HG02852 (cell line): Measurements from ENCODE around the gene FTCD.
"Not testable (repeated sequence)": the region's sequence is repeated elsewhere in the genome, so short reads cannot be mapped to it uniquely, and the experiment has no call there.

Experiments
- ATAC-seq: cut with Tn5 transposase; IDR thresholded peaks from one replicate; pipeline ENCODE4 v1.9.1; 2021; ENCODE audit warnings: mild to moderate bottlenecking, moderate library complexity; ENCODE audit not compliant: unreplicated experiment

The FTCD gene

DNA sequence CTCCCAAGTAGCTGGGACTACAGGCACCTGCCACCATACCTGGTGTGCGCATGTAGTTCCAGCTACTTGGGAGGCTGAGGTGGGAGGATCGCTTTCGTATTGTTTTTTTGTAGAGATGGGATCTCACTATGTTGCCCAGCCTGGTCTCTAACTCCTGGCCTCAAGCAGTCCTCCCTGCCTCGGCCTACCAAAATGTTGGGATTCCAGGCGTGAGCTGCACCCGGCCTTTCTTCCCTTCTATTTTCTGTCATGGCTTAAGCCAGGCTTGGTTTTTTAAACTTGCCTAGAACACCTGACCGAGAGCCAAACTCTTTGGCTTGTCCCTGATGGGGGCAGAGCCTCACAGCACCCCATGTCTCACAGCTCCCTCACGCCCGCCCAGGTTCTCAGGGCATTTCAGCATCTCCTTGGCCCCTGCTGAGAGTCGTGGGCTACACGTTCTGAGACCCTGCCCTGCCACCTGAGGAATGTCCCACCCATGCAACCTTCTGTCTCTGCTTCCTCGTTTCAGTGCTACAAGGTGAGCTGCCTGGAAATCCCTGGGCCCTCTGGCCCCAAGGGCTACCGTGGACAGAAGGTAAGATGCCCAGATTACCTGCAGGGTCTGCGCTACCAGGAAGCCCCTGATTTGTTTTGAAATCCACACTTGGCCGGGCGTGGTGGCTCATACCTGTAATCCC lies 41.7 kb downstream of the FTCD start:
- no peak for ATAC-seq

DNA sequence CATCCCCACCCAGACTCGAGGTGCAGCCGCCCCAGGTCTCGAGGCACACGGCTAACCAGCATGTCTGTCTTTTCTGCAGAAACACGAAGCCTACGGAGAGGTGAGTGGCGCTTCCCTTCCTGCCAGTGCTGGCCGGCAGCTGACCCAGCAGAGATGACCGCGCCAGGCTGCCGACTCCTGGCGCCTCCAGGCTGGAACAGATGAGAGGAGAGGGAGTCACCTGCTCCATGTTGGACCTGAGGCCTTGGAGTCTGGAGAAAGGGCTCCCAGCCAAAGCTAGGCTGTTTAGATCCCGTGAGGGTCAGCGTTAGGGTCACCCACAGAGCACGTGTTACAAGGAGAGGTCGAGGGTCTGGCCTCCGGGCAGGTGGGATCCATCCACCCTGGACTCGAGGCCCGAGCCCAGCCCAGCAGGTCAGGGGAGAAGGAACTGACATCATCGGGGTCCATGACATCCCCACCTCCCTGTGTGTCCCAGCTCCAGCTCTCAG lies 42.6 kb downstream of the FTCD start:
- ATAC-seq: no peak

DNA sequence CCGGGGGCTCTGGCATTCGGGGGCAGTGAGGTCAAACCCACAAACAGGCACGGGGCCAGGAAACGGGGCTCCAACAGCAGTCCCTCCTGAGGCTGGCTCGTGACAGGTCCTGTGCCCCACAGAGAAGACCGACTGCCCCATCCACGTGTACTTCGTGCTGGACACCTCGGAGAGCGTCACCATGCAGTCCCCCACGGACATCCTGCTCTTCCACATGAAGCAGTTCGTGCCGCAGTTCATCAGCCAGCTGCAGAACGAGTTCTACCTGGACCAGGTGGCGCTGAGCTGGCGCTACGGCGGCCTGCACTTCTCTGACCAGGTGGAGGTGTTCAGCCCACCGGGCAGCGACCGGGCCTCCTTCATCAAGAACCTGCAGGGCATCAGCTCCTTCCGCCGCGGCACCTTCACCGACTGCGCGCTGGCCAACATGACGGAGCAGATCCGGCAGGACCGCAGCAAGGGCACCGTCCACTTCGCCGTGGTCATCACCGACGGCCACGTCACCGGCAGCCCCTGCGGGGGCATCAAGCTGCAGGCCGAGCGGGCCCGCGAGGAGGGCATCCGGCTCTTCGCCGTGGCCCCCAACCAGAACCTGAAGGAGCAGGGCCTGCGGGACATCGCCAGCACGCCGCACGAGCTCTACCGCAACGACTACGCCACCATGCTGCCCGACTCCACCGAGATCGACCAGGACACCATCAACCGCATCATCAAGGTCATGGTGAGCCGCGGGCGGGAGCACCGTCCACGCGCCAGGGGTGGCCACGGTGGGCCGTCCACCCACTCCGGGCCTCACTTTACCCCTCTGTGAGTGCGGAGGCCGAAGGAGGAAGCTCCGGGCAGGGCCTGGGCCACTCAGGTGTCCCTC lies 43.3 kb downstream of the FTCD start:
- no peak for ATAC-seq

DNA sequence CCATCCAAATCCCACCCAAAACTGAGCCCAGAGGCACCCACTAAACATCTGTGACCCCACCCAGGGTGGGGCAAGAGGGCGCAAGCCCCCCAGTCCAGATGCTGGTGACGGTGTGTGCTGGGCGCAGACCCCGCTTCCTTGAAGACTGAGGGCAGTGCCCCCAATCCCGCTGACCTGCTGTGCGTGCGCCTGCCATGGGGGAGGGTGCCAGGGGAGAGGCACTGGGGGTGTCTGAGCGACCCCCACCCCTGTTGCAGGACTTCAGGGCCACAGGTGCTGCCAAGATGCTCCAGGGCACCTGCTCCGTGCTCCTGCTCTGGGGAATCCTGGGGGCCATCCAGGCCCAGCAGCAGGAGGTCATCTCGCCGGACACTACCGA lies 44.2 kb downstream of the FTCD start:
- no peak for ATAC-seq

DNA sequence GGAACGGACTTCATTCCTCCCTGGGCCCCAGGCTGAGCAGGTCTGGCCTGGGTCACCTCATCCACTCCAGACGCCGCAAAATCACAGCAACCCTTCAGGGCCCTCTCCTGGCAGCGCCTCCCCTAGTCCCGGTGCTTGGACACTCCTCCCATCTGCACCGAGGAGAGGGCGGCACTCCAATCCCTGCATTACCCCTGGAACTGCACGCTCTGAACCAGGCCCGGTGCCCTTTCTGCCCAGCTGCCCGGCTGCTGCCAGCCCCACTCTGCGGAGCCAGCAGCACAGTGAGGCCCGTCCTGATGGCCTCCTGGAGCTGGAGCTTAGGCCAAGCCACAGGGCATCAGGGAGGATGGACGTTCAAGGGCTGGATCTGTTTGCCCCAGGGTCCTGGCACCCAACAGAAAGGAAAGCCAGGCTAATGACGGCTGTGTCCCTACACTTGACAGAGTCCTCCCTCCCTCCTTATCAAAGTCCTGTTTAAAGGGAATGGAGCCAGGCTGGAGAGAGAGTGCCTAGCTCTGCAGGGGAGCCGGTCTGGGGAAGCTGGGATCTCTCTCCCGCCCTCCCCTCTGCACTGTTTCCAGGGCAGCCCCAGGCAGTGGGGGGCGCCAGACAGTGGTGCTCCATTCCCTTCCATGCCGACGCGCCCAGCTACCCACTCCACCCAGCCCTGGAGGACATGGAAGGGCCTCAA lies 44.7 kb downstream of the FTCD start:
- ATAC-seq: no peak

DNA sequence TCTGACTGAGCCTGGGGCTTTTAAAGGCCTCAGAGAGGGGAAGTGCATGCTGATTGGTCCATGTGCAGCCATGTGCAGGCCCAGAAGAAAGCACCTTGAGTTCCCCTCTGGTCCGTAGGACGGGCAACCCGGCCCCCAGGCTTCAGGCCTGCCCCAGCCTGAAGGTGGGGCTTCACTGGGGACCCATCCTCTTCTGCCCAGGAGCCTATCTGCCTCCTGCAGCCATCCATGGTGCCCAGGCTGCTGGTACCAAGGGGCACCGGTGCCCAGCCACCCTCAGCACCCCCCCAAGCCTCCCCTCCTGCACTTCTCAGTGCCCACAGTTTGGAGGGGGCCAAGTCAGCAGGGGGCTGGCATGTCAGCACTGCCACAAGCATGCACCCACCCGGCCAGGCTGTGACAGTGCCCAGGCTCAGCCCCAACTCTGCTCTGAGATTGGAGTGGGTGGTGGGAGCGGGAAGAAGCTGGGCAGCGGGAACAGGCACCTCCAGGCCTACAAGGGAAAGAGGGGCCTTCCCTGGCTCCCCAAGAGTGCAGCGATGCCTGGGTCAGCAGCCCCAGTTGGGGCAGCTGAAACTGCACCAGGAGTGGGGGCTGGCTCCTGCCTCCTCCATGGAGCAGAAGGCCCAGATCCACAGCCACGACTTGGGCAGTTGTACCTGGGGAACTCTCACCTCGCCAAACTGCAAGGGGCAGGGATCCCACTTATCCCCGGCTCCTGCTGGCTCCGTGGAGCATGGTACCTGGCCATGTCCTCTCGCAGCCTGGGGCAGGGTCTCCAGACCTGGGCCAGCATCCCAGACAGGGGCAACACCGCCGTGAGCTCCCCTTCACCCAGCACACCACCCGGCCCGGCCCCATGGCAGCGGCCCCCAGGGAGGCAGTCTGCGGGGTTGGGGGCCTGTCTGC lies 45.8 kb downstream of the FTCD start:
- ATAC-seq: no peak

DNA sequence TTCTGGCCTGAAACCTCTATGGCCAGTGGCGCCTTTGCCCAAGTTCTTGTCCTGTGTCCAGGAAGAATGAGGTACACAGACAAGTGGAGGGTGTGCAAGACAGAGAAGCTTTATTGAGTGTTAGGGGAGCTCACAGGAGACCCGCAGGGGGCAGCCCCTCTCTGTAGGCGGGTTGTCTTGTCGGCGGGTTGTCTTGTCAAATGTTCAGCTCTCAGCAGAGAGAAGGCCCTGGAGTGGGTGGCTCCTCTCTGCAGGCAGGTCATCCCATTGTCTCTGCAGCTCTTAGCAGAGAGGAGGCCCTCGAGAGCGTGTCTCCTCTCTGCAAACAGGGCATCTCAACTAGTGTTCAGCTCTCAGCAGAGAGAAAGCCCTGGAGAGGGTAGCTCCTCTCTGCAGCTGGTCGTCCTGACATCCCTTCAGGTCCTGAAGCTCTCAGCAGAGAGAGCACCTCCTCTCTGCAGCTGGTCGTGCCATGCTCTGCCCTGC lies 46.5 kb downstream of the FTCD start:
- no peak for ATAC-seq

DNA sequence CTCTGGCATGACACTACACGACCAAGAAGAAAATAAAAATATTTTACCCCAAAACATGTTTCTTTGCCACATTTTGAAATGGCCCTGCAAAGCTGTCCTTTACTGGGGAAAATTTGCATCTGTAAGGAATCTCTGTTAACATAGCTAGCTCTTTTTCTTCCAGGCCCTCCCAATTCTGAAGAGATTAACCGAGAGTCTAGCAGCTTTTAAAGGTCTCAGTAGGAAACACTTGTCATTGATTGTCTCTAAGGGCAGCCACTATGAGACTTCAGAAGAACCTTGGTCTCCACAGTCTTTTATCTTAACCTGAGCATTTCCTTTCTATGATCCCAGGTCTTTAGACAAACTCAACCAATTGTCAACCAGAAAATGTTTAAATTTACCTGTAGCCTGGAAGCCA lies 48.0 kb downstream of the FTCD start:
- ATAC-seq: not testable (repeated sequence)

DNA sequence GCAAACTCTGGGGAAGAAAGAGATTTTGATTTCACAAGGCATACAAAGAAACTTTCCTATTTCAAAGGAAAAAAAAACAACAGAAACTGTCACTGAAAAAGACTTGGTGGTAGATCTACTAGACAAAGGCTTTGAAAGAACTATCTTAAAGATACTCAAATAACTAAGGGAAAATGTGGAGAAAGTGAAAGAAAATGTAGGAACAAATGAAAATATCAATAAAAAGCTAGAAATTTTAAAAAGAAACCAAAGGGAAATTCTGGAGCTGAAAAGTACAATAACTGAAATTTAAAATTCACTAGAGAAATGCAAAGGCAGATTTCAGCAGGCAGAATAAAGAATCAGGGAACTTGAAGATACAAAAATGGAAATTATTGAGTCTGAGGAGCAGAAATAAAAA lies 51.3 kb downstream of the FTCD start:
- no peak for ATAC-seq

DNA sequence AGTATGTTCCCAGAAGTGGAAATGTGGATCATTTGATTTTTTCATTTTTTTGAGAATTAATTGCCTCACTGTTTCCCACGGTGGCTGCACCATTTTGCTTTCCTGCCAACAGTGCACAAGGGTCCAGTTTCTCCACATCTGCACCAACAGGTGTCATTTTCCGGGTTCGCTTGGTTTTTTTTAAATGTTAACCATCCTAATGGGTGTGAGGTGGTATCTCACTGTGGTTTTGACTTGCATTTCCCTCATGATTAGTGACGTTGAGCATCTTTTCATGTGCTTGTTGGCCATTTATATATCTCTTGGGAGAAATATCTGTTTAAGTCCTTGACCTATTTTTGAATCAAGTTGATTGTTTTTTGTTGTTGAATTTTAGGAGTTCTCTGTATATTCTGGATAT lies 54.5 kb downstream of the FTCD start:
- ATAC-seq: no peak

DNA sequence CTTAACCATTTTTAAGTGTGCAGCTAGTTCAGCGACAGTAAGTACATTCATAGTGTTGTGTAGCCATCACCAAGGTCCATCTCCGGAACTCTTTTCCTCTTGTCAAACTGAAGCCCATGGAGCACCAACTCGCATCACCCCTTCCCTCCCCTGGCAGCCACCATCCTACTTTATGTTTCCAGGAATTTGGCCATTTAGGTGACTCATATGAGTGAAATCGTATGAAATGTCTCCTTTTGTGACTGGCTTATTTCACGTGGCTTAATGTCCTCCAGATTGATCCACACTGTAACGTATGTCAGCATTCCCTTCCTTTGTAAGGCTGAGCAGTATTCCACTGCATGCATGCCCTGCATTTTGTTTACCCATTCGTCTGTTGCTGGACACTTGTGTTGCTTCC lies 55.0 kb downstream of the FTCD start:
- no peak for ATAC-seq

DNA sequence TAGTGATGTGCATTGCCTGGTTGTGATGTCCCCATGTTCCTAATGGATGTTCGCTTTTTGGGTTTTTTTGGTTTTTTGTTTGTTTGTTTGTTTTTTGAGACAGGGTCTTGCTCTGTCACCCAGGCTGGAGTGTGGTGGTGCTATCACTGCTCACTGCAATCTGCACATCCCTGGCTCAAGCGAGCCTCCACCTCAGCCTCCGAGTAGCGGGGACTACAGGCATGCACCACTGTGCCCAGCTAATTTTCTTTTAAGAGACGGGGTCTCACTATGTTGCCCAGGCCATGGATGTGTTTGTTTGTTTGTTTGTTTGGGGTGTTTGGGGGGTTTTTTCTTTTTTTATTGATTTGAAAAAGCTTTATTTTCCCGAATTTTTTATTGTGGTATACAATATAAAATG lies 55.4 kb downstream of the FTCD start:
- ATAC-seq: no peak

DNA sequence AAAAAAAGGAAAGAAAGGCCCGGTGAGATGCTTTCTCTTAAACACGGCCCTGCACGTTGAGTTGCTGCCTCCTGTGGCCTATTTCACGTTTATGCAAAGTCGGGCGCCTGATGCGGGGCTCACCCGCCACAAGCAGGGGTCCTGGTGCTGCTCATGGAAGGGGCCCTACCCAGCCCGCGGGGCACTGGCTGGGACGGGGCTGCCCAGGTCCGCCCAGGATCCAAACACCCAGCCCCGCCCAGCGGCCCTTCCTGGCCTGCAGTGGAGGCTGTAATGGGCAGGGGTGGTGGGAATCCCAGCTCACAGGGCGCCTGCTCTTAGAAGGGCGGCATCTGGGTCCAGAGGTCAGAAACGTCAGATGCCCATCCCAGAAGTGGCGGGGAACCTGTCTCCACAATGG lies 55.9 kb downstream of the FTCD start:
- no peak for ATAC-seq

DNA sequence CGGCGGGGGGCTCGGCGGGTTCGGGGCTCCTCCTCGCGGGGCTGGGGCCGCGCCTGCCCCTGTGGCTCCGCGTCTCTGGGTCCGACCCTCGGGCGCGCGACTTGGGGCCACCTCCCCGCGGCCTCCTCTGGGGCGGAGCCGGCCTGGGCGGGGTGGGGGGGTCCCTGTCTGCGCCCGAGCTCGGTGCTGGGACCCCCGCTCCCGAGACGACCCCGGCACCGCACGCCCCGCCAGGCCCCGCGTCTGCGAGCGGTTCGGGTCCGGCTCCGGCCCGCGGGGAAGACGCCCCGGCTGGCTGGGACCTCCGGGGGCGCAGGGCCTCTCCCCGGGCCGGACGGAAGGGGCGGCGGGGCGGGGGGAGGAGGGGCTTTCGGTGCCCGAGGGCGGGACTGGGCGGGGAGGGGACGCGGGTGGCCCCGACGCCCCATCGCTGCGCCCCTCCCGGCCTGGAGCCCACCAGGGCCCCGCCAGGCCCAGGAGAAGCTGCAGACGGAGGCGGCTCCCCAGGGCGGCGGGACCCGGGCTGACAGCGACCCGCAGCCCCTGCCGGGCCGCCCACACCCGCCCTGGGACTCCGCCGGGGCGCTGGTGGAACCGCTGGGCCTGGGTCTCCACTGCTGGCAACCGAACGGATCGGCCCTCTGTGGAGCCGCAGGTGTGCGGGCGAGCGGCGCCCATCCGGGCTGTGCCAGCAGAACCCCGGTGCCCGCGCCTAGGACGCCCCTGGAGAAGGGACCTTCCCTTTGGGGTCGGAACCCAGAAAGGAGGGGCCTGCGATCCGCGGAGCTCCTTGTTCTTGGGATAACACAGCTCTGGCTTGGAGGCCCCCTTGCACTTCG lies 56.9 kb downstream of the FTCD start:
- ATAC-seq: no peak

DNA sequence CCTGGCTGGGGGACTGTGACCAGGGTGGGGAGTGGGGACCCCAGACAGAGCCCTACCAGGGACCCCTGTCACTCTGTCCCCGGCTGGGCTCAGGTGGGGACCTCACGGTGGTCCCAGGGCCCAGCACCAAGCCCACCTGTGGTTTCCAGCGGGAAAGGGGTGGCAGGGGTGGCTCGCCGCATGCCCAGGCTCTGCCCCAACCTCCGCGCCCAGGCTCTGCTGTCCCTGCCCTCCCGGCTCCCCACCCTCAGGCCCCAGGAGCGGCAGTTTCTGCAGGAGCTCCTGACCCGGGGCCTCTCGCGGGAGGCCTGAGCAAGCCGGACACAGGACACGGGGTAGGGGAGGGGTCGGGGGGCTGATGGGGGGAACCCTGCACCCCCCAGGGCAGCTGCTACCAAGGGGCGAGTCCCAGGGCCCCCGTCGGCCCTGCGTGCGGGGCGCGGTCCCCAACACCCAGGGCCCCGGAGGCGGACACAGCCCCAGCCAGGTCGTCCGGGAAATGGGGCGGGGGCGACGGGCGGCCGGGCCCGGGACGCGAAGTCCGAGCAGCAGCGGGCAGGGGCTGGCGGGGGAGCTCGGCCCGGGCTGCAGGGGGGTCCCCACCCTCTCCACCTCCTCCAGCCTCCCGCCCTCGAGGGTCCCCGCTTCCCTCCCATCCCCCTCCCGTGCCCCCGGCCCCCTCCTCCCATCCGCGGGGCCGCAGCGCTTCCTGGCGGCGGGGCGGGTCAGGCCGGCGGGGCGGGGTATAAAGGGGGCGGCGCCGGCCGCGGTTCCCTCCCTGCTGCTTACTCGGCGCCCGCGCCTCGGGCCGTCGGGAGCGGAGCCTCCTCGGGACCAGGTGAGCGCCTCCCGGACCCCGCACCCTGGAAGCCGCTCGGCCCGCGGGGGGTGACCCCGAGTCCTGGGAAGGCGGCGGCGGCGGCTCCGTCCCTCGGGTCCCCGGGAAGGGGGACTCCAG lies 57.8 kb downstream of the FTCD start, which contains the start of gene COL6A2:
Gene COL6A2 (plus strand): TSS at position 777 of the 958 bp plus-strand sequence.
- no peak for ATAC-seq

DNA sequence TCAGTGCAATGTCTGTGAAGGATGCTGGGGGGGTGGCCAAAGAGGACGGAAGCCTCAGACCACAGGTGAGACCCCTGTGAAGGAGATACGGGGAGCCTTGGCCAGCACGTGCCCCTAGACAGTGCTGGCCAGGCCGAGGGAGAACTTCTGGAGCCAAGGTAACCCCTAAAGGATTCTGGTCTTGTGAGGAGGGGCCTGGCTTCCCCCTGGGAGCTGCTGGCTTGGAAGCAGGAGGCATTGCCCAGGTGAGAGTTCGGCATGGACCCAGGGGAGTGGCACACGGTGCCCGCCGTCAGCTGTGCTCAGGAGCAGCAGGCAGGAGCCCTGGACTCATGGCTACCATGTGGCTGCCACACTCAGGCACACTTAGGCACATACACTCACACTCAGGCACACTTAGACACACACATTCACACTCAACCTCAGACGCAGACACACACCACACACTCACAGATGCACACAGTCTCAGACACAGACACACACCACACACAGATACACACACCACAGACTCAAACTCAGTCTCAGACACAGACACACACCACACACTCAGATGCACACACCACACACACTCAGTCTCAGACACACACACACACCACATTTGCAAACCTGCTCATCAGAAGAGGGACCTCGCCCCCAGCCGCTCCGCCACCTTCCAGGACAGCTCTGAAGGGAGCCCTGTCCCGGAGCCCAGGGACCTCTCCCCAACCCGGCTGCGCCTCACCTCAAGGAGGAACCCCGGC lies 58.6 kb downstream of the FTCD start:
- no peak for ATAC-seq

DNA sequence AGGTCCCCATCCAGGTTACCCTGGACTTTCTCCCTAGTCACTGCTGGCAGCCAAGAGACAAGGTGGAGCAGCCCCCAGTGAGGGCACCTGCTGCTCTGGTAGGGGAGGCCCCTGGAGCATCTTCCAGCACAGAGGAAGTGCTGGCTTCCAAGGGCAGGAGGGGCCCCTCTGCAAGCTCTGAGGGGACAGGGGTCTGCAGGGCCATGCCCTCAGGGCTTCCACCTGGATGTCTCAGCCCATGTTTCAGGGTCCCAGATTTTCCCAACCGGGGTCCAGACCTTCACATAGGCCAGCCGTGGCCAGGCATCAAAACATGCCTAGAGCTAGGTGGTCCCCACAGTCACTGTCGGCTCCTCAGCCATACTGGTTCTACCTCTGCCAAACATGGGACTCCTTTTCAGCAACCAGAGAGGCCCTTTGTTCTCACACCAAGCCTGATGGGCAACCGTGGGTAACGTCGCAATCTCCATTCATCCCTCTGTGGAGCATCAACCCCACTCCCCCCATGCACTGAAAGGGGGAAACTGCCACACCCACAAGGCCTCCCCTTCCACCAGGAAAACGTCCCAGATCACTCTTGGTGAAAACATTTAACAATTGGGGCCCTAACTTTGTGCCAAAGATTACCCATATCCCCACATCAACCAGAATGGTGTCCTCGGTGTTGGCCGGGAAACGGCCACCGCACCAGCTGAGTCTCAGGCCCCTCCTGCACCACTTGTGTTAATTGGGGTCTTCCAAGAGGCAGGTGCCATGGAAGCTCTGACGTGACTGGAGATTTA lies 59.4 kb downstream of the FTCD start:
- no peak for ATAC-seq
